Tibial nerve (tissue), 4 donors: ENCODE results near the gene MYORG. TPM values are rescaled to one million over a fixed set of nuclear protein-coding genes. Genes with fewer than 3 reads are reported as not detected.
"Not testable (repeated sequence)": the region's sequence is repeated elsewhere in the genome, so short reads cannot be mapped to it uniquely, and the experiment has no call there.

Experiments used
- DNase-seq, 2 donors: peaks; one replicate each; pipeline ENCODE4 v3.0.0-alpha.2; 2019; ENCODE audit warnings: low spot score in 2 of 2
- H3K27ac ChIP-seq, 4 donors: fragments of 200-600 bp; sonication (generic) in 3 of 4; one replicate each; pipeline ENCODE4 v1.5.1; 2017 to 2019; ENCODE audit warnings: mild to moderate bottlenecking in 1 of 4
- H3K27me3 ChIP-seq, 2 donors: fragments of 200-600 bp; sonication (generic) in 1 of 2; one replicate each; pipeline versions ENCODE4 v1.5.1 to v1.6.0; 2017 to 2019
- H3K36me3 ChIP-seq, 3 donors: fragments of 200-600 bp; sonication (generic); one replicate each; pipeline ENCODE4 v1.5.1; 2018 to 2019
- H3K4me1 ChIP-seq, 4 donors: fragments of 200-600 bp; sonication (generic) in 3 of 4; one replicate each; pipeline ENCODE4 v1.5.1; 2017 to 2019
- H3K4me3 ChIP-seq, 4 donors: fragments of 200-600 bp; sonication (generic) in 3 of 4; one replicate each; pipeline ENCODE4 v1.5.1; 2017 to 2019; ENCODE audit warnings: mild to moderate bottlenecking in 1 of 4, moderate library complexity in 1 of 4
- H3K9me3 ChIP-seq, 4 donors: fragments of 200-600 bp; sonication (generic) in 3 of 4; one replicate each; pipeline ENCODE4 v1.5.1; 2017 to 2019
- CTCF ChIP-seq, 5 experiments: fragments of 200-600 bp in 3 of 5; fragments of 450-650 bp in 2 of 5; sonication (generic) in 3 of 5; IDR thresholded peaks; one replicate each; pipeline ENCODE4 v1.5.1; 2016 to 2019; ENCODE audit warnings: antibody characterized with exemption in 5 of 5, mild to moderate bottlenecking in 3 of 5, moderate library complexity in 2 of 5
- EP300 ChIP-seq, 2 donors: sonication (generic); formaldehyde crosslinking; IDR thresholded peaks; one replicate each; pipeline ENCODE4 v1.6.1; 2017; ENCODE audit warnings: antibody characterized with exemption in 2 of 2, mild to moderate bottlenecking in 1 of 2
- POLR2A ChIP-seq, 2 donors: fragments of 450-650 bp; IDR thresholded peaks; one replicate each; pipeline ENCODE4 v1.6.1; 2017; ENCODE audit warnings: antibody characterized with exemption in 2 of 2, mild to moderate bottlenecking in 2 of 2, moderate library complexity in 2 of 2
- WGBS, 2 donors: methylation state at CpG; one replicate each; pipeline ENCODE4 v1.1.5; 2018; 5-methylcytosine and 5-hydroxymethylcytosine counted together
- total RNA-seq, 4 donors: library from RNA; depleted of rRNA; stranded (reverse); fragments of >200 nt; gene quantifications; one replicate each; pipeline ENCODE4 v1.1.0, GENCODE V29; 2016

The MYORG gene
- total RNA-seq, 4 donors from 2014 or later: 4.8 to 9.0 (median 6.9) TPM

GRCh38 chr9:34370335-34370969, 6.2 kb downstream of the MYORG start:
- TF ChIP-seq EP300 (IDR thresholded peaks at IDR 0.05): no peak
- TF ChIP-seq CTCF (IDR thresholded peaks at IDR 0.05): no peak
- no peak for TF ChIP-seq POLR2A (IDR thresholded peaks at IDR 0.05)
- peaks cover 0 to 34% (median 0%) of the 10 kb centered on the region in 3 donors for H3K36me3 ChIP-seq
- peaks cover 0 to 6% (median 0%) of the 10 kb centered on the region in 4 donors for H3K9me3 ChIP-seq
- DNase-seq: no peak
- peaks cover 0 to 5% (median 0%) of the 10 kb centered on the region in 4 donors for H3K4me1 ChIP-seq
- H3K27me3 ChIP-seq: peaks cover 0 to 32% of the 10 kb centered on the region in 2 donors
- WGBS, 2 donors: 60 to 68% methylated on average over 16 to 23 of the region's 23 CpGs
- H3K4me3 ChIP-seq: peak overlapping the region in 1 of 4 donors; percentile 24
- H3K27ac ChIP-seq: no peak overlapping the region

- Histone ChIP-seq H3K27ac (no peak overlapping the region), H3K4me3 (no peak overlapping the region), H3K36me3 (peaks cover 0 to 34% (median 0%) of the 10 kb centered on the region in 3 donors), H3K27me3 (peaks cover 0 to 32% of the 10 kb centered on the region in 2 donors), H3K4me1 (peaks cover 0 to 5% (median 0%) of the 10 kb centered on the region in 4 donors), H3K9me3 (peaks cover 0 to 6% (median 0%) of the 10 kb centered on the region in 4 donors)
- no peak for TF ChIP-seq CTCF (IDR thresholded peaks at IDR 0.05)
- no peak for TF ChIP-seq EP300 (IDR thresholded peaks at IDR 0.05)
- TF ChIP-seq POLR2A (IDR thresholded peaks at IDR 0.05): no peak
- 67 to 92% methylated on average over 4 of the region's 4 CpGs for WGBS, 2 donors
- no peak for DNase-seq
Observed at GRCh38 chr9:34369636-34370035, 7.1 kb downstream of the MYORG start.

GRCh38 chr9:34368796-34369195, 7.9 kb downstream of the MYORG start:
- not testable (repeated sequence) for H3K9me3 ChIP-seq, H3K4me3 ChIP-seq, DNase-seq, H3K27ac ChIP-seq, H3K4me1 ChIP-seq
- WGBS, 2 donors: 97 to 99% methylated on average over 5 of the region's 5 CpGs
- Histone ChIP-seq H3K27me3 (peaks cover 0 to 32% of the 10 kb centered on the region in 2 donors), H3K36me3 (peaks cover 0 to 34% (median 0%) of the 10 kb centered on the region in 3 donors)

- DNase-seq, H3K9me3 ChIP-seq, H3K27ac ChIP-seq, H3K4me3 ChIP-seq, H3K4me1 ChIP-seq: not testable (repeated sequence)
- 93 to 100% methylated on average over 3 of the region's 3 CpGs for WGBS, 2 donors
- peaks cover 0 to 25% of the 10 kb centered on the region in 2 donors for H3K27me3 ChIP-seq
- H3K36me3 ChIP-seq: peaks cover 0 to 34% (median 0%) of the 10 kb centered on the region in 3 donors
Observed at GRCh38 chr9:34367751-34368410, 8.8 kb downstream of the MYORG start.

- TF ChIP-seq EP300 (IDR thresholded peaks at IDR 0.05) (no peak), POLR2A (IDR thresholded peaks at IDR 0.05) (no peak), CTCF (IDR thresholded peaks at IDR 0.05) (no peak)
- H3K27me3 ChIP-seq: peaks cover 0 to 11% of the 10 kb centered on the region in 2 donors
- 89 to 93% methylated on average over 2 of the region's 2 CpGs for WGBS, 2 donors
Observed at GRCh38 chr9:34366365-34366764, 10.3 kb downstream of the MYORG start.

GRCh38 chr9:34365282-34365681, 11.4 kb downstream of the MYORG start:
- H3K9me3 ChIP-seq: no peaks in the 10 kb centered on the region
- TF ChIP-seq CTCF (IDR thresholded peaks at IDR 0.05) (no peak), EP300 (IDR thresholded peaks at IDR 0.05) (no peak), POLR2A (IDR thresholded peaks at IDR 0.05) (no peak)
- 77 to 78% methylated on average over 2 of the region's 2 CpGs for WGBS, 2 donors
- no peak for DNase-seq
- H3K36me3 ChIP-seq: peaks cover 0 to 18% (median 0%) of the 10 kb centered on the region in 3 donors
- H3K27me3 ChIP-seq: no peaks in the 10 kb centered on the region
- H3K27ac ChIP-seq: no peak overlapping the region
- H3K4me1 ChIP-seq: peaks cover 0 to 3% (median 0%) of the 10 kb centered on the region in 4 donors
- H3K4me3 ChIP-seq: no peak overlapping the region

More at GRCh38 chr9:34366365-34366764, 10.3 kb downstream of the MYORG start:
- H3K4me1 ChIP-seq: peaks cover 0 to 9% (median 0%) of the 10 kb centered on the region in 4 donors
- no peak for DNase-seq
- no peaks in the 10 kb centered on the region for H3K9me3 ChIP-seq
- peaks cover 0 to 22% (median 0%) of the 10 kb centered on the region in 3 donors for H3K36me3 ChIP-seq
- no peak overlapping the region for H3K4me3 ChIP-seq
- no peak overlapping the region for H3K27ac ChIP-seq
